Activated naive CD4-positive, alpha-beta T cell treated with anti-CD3 and anti-CD28 coated beads, Interleukin-2, amount 10 ng/mL, durations not matched to agents 7 days and 5 days (primary cell): ENCODE data around the gene GLOD5.

ENCODE experiments used
- CTCF ChIA-PET: fragments of 350-600 bp; sonication (Branson Sonifier 250); formaldehyde crosslinking; loops from one replicate; lab custom pipeline; 2021; ENCODE audit warnings: antibody characterized with exemption; lab: Charles Lee
- DNase-seq: peaks from one replicate; pipeline ENCODE4 v3.0.0-alpha.2; 2020
- H3K27ac Mint-ChIP-seq: one replicate; pipeline ENCODE4 v1.8.0; 2021; ENCODE audit warnings: mild to moderate bottlenecking, moderate library complexity, mixed read lengths
- H3K27me3 Mint-ChIP-seq: one replicate; pipeline ENCODE4 v1.8.0; 2021; ENCODE audit warnings: mild to moderate bottlenecking, mixed read lengths
- H3K36me3 Mint-ChIP-seq: one replicate; pipeline ENCODE4 v1.8.0; 2021; ENCODE audit warnings: mixed read lengths
- H3K4me1 Mint-ChIP-seq: one replicate; pipeline ENCODE4 v1.8.0; 2021; ENCODE audit warnings: mixed read lengths
- H3K4me3 Mint-ChIP-seq: one replicate; pipeline ENCODE4 v1.8.0; 2021; ENCODE audit warnings: mild to moderate bottlenecking, moderate library complexity, mixed read lengths
- H3K9me3 Mint-ChIP-seq: one replicate; pipeline ENCODE4 v1.8.0; 2021; ENCODE audit warnings: mixed read lengths

The GLOD5 gene

DNA sequence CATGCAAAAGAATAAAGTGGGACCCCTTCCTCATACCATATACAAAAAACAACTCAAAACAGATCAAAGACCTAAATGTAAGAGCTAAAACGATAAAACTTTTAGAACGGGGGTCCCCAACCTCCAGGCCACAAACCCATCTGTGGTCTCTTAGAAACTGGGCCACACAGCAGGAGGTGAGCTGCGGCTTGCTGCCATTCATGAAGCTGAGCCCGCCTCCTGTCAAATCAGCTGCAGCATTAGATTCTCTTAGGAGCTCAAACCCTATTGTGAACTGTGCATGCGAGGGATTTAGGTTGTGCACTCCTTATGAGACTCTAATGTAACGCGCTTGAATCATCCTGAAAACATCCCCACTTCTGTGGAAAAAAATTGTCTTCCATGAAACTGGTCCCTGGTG, 17.9 kb downstream of the GLOD5 start:
- Mint-ChIP-seq H3K27me3 (peaks cover 24% of the 10 kb centered on the region), H3K4me1 (no peaks in the 10 kb centered on the region), H3K36me3 (no peaks in the 10 kb centered on the region), H3K9me3 (no peaks in the 10 kb centered on the region), H3K4me3 (no peak overlapping the region), H3K27ac (no peak overlapping the region)
- no peak for DNase-seq
- CTCF ChIA-PET: no interaction called here

DNA sequence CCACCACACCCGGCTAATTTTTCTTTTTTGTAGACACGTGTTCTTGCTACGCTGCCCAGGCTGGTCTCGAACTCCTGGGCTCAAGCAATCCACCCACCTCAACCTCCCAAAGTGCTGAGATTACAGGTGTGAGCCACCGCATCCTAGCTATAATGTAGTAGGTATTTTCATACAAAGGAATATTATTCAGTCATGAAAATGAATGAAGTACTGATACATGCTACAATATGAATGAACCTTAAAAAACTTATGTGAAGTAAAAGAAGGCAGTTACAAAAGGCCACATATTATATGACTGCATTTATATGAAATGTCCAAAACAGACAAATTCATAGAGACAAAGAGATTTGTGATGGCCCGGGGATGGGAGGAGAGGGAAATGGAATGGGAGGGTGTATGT, 20.2 kb downstream of the GLOD5 start:
- Mint-ChIP-seq H3K9me3 (no peaks in the 10 kb centered on the region), H3K27ac (no peak overlapping the region), H3K36me3 (no peaks in the 10 kb centered on the region), H3K4me1 (no peaks in the 10 kb centered on the region), H3K4me3 (no peak overlapping the region), H3K27me3 (peaks cover 22% of the 10 kb centered on the region)
- CTCF ChIA-PET: no interaction called here
- DNase-seq: no peak

DNA sequence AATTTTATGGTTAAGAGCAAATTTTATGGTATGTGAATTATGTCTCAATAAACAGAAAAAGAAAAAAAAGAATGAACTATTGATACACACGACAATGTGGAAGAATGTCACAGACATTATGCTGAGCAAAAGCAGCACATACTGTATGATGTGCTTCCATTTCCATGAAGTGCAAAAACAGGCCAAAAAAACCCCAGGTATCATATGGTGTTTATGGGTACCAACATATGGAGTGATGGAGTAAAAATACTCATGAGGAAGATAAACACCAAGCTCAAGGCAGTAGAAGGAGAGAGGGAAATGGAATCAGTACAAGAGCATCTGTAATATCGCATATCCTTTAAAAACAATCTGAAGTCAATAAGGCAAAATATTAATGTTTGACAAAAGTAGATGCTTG, 20.7 kb downstream of the GLOD5 start:
- H3K27me3 Mint-ChIP-seq: peaks cover 23% of the 10 kb centered on the region
- DNase-seq: no peak
- no peaks in the 10 kb centered on the region for H3K36me3 Mint-ChIP-seq
- H3K4me1 Mint-ChIP-seq: no peaks in the 10 kb centered on the region
- H3K4me3 Mint-ChIP-seq: no peak overlapping the region
- no peaks in the 10 kb centered on the region for H3K9me3 Mint-ChIP-seq
- H3K27ac Mint-ChIP-seq: no peak overlapping the region
- CTCF ChIA-PET: no interaction called here

- no peak for DNase-seq
- Mint-ChIP-seq H3K36me3 (no peaks in the 10 kb centered on the region), H3K4me3 (no peak overlapping the region), H3K27ac (no peak overlapping the region), H3K4me1 (no peaks in the 10 kb centered on the region), H3K27me3 (peaks cover 26% of the 10 kb centered on the region), H3K9me3 (no peaks in the 10 kb centered on the region)
- CTCF ChIA-PET: no interaction called here
These were observed 21.2 kb downstream of the GLOD5 start for GRCh38 chrX:48782795-48783194.

DNA sequence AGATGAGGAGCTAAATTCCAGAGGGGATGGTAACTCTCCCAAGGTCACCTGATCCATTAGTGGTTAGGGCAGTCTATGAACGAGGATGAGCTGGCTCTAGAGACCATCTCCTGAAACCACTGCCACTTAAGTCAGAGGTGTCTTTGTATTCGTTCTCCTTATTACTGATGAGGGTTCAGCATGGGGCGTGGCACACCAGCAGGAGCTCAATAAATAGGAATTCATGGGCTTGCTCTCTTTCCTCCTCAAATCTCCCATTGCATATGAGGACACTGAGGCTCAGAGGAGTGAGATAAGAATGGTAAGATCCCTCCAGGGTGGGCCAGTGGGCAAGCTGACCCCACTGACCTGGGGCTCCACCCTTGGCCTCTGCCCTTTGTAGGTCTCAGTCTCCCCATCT, 23.2 kb downstream of the GLOD5 start:
- no peak overlapping the region for H3K27ac Mint-ChIP-seq
- CTCF ChIA-PET: no interaction called here
- H3K9me3 Mint-ChIP-seq: no peaks in the 10 kb centered on the region
- H3K4me3 Mint-ChIP-seq: no peak overlapping the region
- DNase-seq: no peak
- H3K36me3 Mint-ChIP-seq: no peaks in the 10 kb centered on the region
- H3K4me1 Mint-ChIP-seq: peaks cover 12% of the 10 kb centered on the region
- H3K27me3 Mint-ChIP-seq: peaks cover 42% of the 10 kb centered on the region

- Mint-ChIP-seq H3K9me3 (no peaks in the 10 kb centered on the region), H3K4me3 (no peak overlapping the region), H3K27ac (no peak overlapping the region), H3K36me3 (no peaks in the 10 kb centered on the region), H3K4me1 (peaks cover 16% of the 10 kb centered on the region), H3K27me3 (peaks cover 46% of the 10 kb centered on the region)
- CTCF ChIA-PET: no interaction called here
- DNase-seq: no peak
These were observed 23.6 kb downstream of the GLOD5 start for GRCh38 chrX:48785186-48785539.

DNA sequence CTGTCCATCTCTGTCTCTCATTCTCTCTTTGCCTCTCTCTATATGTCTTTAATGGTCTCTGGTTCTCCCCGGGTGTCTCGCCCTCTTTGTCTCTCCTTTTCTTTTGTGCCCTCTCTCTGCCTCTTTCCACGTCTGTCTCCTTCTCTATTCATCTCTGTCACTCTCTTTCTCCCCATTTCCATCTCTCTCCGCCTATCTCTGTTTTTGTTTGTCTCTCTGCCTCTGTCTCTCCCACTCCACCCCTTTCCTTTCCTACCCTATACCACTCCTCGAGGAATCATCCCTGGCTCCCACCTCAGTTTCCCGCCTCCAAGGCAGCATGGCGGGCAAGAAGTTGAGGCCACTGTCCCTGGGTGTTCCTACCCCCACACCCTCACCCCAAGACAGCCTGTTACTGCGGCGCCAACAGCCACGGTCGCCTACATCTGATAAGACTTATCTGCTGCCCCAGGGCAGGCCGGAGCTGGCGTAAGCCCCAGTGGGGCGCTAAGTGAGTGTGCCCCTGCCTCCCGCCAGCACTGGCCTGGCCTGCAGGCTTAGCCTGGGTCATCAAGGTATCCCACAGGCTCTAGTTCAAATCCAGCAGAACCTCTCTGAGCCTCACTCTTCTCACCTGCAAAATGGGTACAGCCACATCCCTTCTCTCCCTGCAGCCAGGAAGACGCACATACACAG, 24.1 kb downstream of the GLOD5 start:
- Mint-ChIP-seq H3K27ac (no peak overlapping the region), H3K4me3 (no peak overlapping the region), H3K4me1 (peaks cover 21% of the 10 kb centered on the region), H3K36me3 (no peaks in the 10 kb centered on the region), H3K9me3 (no peaks in the 10 kb centered on the region), H3K27me3 (peaks cover 51% of the 10 kb centered on the region)
- no peak for DNase-seq
- CTCF ChIA-PET: no interaction called here

GRCh38 chrX:48786341-48786800, 24.8 kb downstream of the GLOD5 start, which contains the start of gene GATA1:
GATA1 (plus strand) TSS chrX:48786590; CDS start chrX:48791110, 4,520 bp downstream.
- peaks cover 22% of the 10 kb centered on the region for H3K4me1 Mint-ChIP-seq
- no peak within 1 kb of the TSS for H3K4me3 Mint-ChIP-seq
- H3K27me3 Mint-ChIP-seq: peaks cover 46% of the 10 kb centered on the region
- no peak within 1 kb of the TSS for H3K27ac Mint-ChIP-seq
- DNase-seq: no peak
- no peaks in the 10 kb centered on the region for H3K9me3 Mint-ChIP-seq
- CTCF ChIA-PET: no interaction called here
- H3K36me3 Mint-ChIP-seq: no peaks in the 10 kb centered on the region

GRCh38 chrX:48786825-48787504, 25.4 kb downstream of the GLOD5 start:
- Mint-ChIP-seq H3K4me1 (peaks cover 22% of the 10 kb centered on the region), H3K36me3 (no peaks in the 10 kb centered on the region), H3K9me3 (no peaks in the 10 kb centered on the region), H3K27me3 (peaks cover 46% of the 10 kb centered on the region), H3K4me3 (no peak overlapping the region), H3K27ac (no peak overlapping the region)
- CTCF ChIA-PET: no interaction called here
- DNase-seq: no peak

- DNase-seq: no peak
- Mint-ChIP-seq H3K9me3 (no peaks in the 10 kb centered on the region), H3K36me3 (no peaks in the 10 kb centered on the region), H3K4me1 (peaks cover 22% of the 10 kb centered on the region), H3K27ac (no peak overlapping the region), H3K27me3 (peaks cover 46% of the 10 kb centered on the region), H3K4me3 (no peak overlapping the region)
- CTCF ChIA-PET: no interaction called here
These were observed 26.2 kb downstream of the GLOD5 start for GRCh38 chrX:48787505-48788443.

- H3K4me3 Mint-ChIP-seq: peak overlapping the region; percentile 28
- CTCF ChIA-PET: no interaction called here
These were observed 28.0 kb downstream of the GLOD5 start for GRCh38 chrX:48789366-48790220.

DNA sequence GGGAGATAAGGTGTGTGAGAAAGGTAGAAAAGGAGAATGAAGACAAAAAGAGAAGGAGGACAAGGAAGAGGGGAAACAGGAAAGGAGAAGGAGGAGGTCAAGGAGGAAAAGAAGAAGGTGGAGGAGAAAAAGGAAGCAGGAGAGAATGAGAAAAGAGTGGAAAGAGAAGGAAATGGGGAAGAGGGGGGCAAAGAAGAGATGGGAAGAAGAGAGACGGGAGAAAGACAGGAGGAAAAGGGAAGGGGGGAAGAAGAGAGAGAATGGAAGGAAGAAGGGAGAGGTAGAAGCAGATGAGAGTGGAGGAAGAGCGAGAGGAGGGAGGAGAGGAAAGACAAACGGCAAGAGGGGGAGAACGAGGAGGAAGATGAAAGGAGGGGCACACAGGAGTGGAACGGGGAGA, 28.9 kb downstream of the GLOD5 start:
- no peak overlapping the region for H3K4me3 Mint-ChIP-seq
- CTCF ChIA-PET: no interaction called here
- peaks cover 46% of the 10 kb centered on the region for H3K27me3 Mint-ChIP-seq
- H3K27ac Mint-ChIP-seq: no peak overlapping the region
- peaks cover 22% of the 10 kb centered on the region for H3K4me1 Mint-ChIP-seq
- H3K9me3 Mint-ChIP-seq: no peaks in the 10 kb centered on the region
- no peak for DNase-seq
- no peaks in the 10 kb centered on the region for H3K36me3 Mint-ChIP-seq

More at GRCh38 chrX:48789366-48790220, 28.0 kb downstream of the GLOD5 start:
- Mint-ChIP-seq H3K4me1 (peaks cover 22% of the 10 kb centered on the region), H3K27me3 (peaks cover 50% of the 10 kb centered on the region), H3K9me3 (no peaks in the 10 kb centered on the region), H3K27ac (peak overlapping the region; percentile 52), H3K36me3 (no peaks in the 10 kb centered on the region)
- DNase-seq: peak; percentile 24

DNA sequence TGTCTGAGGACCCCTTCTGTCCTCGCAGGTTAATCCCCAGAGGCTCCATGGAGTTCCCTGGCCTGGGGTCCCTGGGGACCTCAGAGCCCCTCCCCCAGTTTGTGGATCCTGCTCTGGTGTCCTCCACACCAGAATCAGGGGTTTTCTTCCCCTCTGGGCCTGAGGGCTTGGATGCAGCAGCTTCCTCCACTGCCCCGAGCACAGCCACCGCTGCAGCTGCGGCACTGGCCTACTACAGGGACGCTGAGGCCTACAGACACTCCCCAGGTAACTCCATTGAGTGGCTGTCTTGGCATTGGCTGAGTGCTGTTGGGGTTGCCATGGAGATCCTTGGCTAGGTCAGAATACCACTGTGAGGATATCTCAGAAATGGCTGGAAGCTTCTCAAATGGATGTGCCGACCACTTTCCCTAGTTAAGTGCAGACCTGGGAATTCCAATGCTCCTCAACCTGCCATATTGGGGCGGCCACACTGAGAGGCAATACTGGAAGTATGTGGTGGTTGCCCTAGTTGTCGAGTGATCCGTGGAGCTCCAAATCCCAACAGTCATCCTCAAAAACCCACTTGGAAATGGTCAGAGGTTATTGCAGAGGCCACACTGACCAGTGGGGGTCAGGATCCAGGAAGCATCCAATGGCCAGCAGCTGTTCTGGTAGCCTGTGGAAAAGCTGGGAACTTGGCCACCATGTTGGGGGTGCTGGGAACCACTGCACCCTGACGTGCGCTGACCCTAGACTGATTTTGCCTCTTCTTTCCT, 29.7 kb downstream of the GLOD5 start:
- Mint-ChIP-seq H3K36me3 (no peaks in the 10 kb centered on the region), H3K4me3 (no peak overlapping the region), H3K4me1 (peaks cover 22% of the 10 kb centered on the region), H3K27ac (no peak overlapping the region), H3K27me3 (peaks cover 43% of the 10 kb centered on the region), H3K9me3 (no peaks in the 10 kb centered on the region)
- no peak for DNase-seq
- CTCF ChIA-PET: no interaction called here
